ENCODE measurements around the gene KDM4D. TPM values are rescaled to one million over a fixed set of nuclear protein-coding genes. Genes with fewer than 3 reads are reported as not detected.

Gene KDM4D
- total RNA-seq = 1 to 10 TPM in 1 of 4 donors, under 1 TPM in 3; 0.12 to 1.5 (median 0.56) TPM

- ATAC-seq (peak; percentile 100), DNase-seq (peak; percentile 92 to 93)
- Histone ChIP-seq H3K4me1 (peaks cover 14 to 17% of the 10 kb centered on the region in 2 donors), H3K36me3 (peaks cover 0 to 40% of the 10 kb centered on the region in 2 donors), H3K27ac (peak within 1 kb of the TSS; percentile 78 to 88 (median 80)), H3K27me3 (no peaks in the 10 kb centered on the region), H3K4me3 (peak within 1 kb of the TSS; percentile 82 to 97 (median 90)), H3K9me3 (no peaks in the 10 kb centered on the region)
- in situ Hi-C loops (cut with MboI; ENCODE audit: low sequenced_read_pairs in 4 of 4) (loop anchor here in 2 of 4 donors (10.0 kb wide), 2 partner anchors 91 to 161 kb away; partner anchors contain the start of gene SRSF8 (in 2 of the 2)), intact Hi-C loops (cut with DNase I; ENCODE audit: low total_unique reads) (loop anchor here (1.0 to 5.0 kb wide), 4 partner anchors 94 to 1189 kb away; partner anchors contain the start of genes ANKRD49, MED17, MRE11 and SRSF8)
- TF ChIP-seq, protein P1, sequence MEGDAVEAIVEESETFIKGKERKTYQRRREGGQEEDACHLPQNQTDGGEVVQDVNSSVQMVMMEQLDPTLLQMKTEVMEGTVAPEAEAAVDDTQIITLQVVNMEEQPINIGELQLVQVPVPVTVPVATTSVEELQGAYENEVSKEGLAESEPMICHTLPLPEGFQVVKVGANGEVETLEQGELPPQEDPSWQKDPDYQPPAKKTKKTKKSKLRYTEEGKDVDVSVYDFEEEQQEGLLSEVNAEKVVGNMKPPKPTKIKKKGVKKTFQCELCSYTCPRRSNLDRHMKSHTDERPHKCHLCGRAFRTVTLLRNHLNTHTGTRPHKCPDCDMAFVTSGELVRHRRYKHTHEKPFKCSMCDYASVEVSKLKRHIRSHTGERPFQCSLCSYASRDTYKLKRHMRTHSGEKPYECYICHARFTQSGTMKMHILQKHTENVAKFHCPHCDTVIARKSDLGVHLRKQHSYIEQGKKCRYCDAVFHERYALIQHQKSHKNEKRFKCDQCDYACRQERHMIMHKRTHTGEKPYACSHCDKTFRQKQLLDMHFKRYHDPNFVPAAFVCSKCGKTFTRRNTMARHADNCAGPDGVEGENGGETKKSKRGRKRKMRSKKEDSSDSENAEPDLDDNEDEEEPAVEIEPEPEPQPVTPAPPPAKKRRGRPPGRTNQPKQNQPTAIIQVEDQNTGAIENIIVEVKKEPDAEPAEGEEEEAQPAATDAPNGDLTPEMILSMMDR (IDR thresholded peaks at IDR 0.05 in 4 of 5, conservative IDR thresholded peaks at IDR 0.05 in 1 of 5) = no peak
- TF ChIP-seq POLR2A (IDR thresholded peaks at IDR 0.05) = peak; percentile 40 to 56
Observed at GRCh38 chr11:94973099-94973968, at the start of gene KDM4D, which contains the start of gene CWC15. Gene KDM4D (plus strand): TSS chr11:94973709. CDS start chr11:94997373, 23,664 bp downstream. Gene CWC15 (minus strand): TSS chr11:94973556. CDS start chr11:94972185, 1,371 bp downstream.

DNA sequence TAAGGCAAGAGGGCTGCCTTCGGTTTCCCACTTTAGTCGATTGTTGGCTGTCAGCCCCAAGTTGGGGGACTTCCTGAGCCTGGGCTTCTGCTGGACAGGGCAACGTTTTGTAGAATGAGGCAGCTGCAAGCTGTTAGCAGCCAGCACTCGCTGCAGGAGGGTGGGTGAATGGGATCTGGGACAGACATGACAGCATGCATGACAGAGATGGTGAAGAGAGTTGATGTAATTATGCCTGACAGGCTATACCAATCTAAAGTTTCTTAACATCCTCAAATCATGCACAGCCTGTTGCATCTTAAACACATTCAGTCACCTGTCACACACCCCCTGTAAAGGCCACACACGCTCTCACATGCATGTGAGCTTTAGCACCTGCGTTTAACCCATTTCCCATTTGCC, 49.3 kb upstream of the KDM4D start:
- intact Hi-C loops (cut with DNase I; ENCODE audit: low total_unique reads) (no loop called here), in situ Hi-C loops (cut with MboI; ENCODE audit: low sequenced_read_pairs in 4 of 4) (loop anchor here in 1 of 4 donors (25.0 kb wide), 1 partner anchor 112 kb away; no protein-coding TSS in a partner anchor)
- H3K9me3 ChIP-seq = no peaks in the 10 kb centered on the region
- ATAC-seq = no peak
- TF ChIP-seq, protein P1 (IDR thresholded peaks at IDR 0.05 in 4 of 5, conservative IDR thresholded peaks at IDR 0.05 in 1 of 5) = no peak
- TF ChIP-seq POLR2A (IDR thresholded peaks at IDR 0.05) = no peak
- no peak overlapping the region for H3K27ac ChIP-seq
- H3K27me3 ChIP-seq = no peaks in the 10 kb centered on the region
- H3K36me3 ChIP-seq = no peaks in the 10 kb centered on the region
- peaks cover 17 to 23% of the 10 kb centered on the region in 2 donors for H3K4me1 ChIP-seq
- no peak overlapping the region for H3K4me3 ChIP-seq
- no peak for DNase-seq

- no peak overlapping the region for H3K27ac ChIP-seq
- no peaks in the 10 kb centered on the region for H3K36me3 ChIP-seq
- no peaks in the 10 kb centered on the region for H3K9me3 ChIP-seq
- in situ Hi-C loops (cut with MboI; ENCODE audit: low sequenced_read_pairs in 4 of 4) = loop anchor here in 1 of 4 donors (25.0 kb wide), 1 partner anchor 112 kb away; no protein-coding TSS in a partner anchor
- no peaks in the 10 kb centered on the region for H3K27me3 ChIP-seq
- TF ChIP-seq, protein P1 (IDR thresholded peaks at IDR 0.05 in 4 of 5, conservative IDR thresholded peaks at IDR 0.05 in 1 of 5) = no peak
- TF ChIP-seq POLR2A (IDR thresholded peaks at IDR 0.05) = no peak
- no peak overlapping the region for H3K4me3 ChIP-seq
- intact Hi-C loops (cut with DNase I; ENCODE audit: low total_unique reads) = no loop called here
- peaks cover 17 to 23% of the 10 kb centered on the region in 2 donors for H3K4me1 ChIP-seq
- ATAC-seq (no peak), DNase-seq (no peak)
Observed at GRCh38 chr11:94924612-94925011, 48.9 kb upstream of the KDM4D start.

DNA sequence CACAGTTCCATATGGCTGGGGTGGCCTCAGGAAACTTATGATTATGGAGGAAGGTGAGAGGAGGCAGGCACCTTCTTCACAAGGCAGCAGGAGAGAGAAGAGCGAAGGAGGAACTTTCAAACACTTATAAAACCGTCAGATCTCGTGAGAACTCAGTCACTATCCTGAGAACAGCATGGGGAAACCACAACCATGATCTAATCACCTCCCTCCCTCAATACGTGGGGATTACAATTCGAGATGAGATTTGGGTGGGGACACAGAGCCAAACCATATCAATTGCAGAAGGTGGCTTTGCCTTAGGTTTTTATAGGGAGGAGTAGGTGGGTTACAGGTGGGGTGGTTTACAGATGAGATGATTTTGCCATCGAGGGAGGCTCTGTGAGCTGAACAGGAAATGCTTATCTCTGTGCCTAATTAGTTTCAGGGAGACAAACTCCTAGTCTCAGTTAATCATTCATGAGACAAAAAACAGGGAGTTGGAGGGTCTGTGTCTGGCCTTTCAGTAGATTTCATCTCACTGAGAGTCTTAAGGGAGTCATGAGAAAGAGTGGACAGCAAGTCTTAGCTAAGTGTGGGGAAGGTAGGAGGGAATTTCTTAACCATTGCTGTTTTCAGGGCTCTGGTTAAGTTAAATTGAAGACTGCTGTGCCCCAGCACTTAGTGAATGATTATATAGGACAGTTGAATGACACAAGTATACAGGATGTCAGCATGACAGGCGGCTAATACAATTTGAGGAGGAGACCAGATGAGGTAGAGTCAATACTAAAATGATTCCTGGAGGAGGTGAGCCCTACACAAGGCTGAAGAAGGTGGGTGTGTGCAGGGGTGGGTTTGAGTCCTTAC, 47.9 kb upstream of the KDM4D start:
- no peak for ATAC-seq
- Histone ChIP-seq H3K36me3 (no peaks in the 10 kb centered on the region), H3K9me3 (no peaks in the 10 kb centered on the region), H3K27me3 (no peaks in the 10 kb centered on the region), H3K4me3 (no peak overlapping the region), H3K4me1 (peaks cover 17 to 23% of the 10 kb centered on the region in 2 donors), H3K27ac (peak overlapping the region; percentile 28 to 61 (median 56))
- intact Hi-C loops (cut with DNase I; ENCODE audit: low total_unique reads) = no loop called here
- DNase-seq = no peak
- in situ Hi-C loops (cut with MboI; ENCODE audit: low sequenced_read_pairs in 4 of 4) = no loop called here
- no peak for TF ChIP-seq POLR2A (IDR thresholded peaks at IDR 0.05)
- TF ChIP-seq, protein P1 (IDR thresholded peaks at IDR 0.05 in 4 of 5, conservative IDR thresholded peaks at IDR 0.05 in 1 of 5) = no peak

All from gastrocnemius medialis (tissue), 4 donors.